NCI-H774 (cell line): ENCODE results near the gene COIL.
"Not testable (repeated sequence)": the region's sequence is repeated elsewhere in the genome, so short reads cannot be mapped to it uniquely, and the experiment has no call there.

Source experiments
- DNase-seq: peaks from one replicate; lab custom pipeline; 2025; lab: John Stamatoyannopoulos, UW

Gene COIL, protein sequence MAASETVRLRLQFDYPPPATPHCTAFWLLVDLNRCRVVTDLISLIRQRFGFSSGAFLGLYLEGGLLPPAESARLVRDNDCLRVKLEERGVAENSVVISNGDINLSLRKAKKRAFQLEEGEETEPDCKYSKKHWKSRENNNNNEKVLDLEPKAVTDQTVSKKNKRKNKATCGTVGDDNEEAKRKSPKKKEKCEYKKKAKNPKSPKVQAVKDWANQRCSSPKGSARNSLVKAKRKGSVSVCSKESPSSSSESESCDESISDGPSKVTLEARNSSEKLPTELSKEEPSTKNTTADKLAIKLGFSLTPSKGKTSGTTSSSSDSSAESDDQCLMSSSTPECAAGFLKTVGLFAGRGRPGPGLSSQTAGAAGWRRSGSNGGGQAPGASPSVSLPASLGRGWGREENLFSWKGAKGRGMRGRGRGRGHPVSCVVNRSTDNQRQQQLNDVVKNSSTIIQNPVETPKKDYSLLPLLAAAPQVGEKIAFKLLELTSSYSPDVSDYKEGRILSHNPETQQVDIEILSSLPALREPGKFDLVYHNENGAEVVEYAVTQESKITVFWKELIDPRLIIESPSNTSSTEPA

DNA sequence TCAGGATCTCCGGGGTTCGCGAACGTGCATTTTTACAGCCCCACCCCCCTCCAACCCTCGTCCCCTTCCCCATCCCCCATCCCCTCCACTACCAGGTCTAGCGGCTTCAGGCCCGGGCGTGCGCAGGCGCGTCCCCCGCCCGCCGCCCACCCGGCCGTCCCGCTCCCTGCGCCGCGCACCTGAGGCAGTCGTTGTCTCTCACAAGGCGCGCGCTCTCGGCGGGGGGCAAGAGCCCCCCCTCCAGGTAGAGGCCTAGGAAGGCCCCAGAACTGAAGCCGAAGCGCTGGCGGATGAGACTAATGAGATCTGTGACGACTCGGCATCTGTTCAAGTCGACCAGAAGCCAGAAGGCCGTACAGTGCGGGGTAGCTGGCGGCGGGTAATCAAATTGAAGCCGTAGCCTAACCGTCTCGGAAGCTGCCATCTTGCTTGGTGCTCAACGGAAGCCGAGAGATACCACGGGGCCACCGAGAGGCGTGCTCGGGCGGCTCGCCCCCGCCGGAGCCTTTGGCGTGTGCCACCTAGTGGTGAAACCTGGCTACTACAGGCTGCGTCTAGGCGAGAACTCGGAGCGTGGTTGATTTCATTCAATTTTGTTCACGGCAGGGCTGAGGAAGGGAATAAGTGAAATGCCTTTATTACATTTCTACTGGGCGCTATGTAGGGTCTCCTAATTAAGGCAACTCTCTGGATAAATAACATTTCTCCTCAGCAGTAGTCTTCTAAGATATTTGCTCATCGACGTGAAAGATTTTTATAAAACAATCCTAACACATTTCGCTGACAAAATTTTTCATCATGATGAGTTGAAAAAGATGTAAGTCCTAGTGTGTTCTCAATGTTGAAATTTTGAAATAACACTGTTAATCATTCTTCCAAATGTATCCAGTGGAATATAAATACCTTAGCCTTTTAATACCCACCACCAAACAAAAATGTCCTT is at the start of gene COIL:
Gene COIL, minus strand, starts transcription at position 455 of the 943 bp plus-strand sequence. Its CDS starts 31 bp downstream, at position 424.
- DNase-seq = peak; percentile 95

DNA sequence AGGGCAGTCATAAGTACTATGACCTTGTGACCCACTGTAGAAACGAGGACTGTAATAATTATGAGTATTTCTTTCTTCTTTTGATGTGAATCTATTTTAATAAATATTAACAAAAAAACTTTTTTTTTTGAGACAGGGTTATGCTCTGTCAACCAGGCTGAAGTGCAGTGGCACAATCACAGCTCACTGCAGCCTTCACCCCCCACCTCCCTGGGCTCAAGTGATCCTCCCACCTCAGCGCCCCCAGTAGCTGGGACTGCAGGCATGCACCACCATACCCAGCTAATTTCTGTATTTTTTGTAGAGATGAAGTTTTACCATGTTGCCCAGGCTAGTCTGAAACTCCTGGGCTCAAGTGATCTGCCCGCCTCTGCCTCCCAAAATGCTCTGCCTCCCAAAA is 49.6 kb upstream of the COIL start:
- no peak for DNase-seq

DNA sequence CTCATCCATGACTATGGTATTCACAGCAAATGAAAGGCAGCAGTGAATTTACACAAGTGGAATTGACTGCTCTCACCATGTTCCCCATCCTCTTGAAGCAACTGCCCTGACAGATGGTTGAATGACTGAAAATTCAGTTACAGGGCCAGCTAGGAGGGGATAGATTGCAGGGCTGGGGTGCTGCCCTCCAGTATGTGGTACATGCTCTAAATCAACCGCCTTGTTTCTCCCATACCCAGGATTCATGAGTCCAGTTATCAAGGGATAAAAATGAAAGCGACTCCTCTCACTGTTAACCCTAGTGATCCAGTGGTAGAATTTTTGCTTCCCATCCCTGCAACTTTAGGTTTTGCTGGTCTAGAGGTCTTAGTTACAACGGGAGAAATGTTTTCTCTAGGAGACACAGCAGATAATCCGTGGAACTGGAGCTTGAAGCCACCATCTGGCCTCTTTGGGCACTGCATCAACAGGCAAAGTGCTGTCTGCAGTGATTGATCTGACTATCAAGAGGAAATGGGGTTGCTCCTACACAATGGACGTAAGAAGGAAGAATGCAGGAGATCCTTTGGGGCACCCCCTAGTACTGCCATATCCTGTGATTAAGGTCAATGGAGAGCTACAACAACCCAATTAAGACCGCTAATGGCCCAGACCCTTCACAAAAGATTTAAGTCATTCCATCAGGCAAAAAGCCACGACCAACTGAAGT is 49.0 kb upstream of the COIL start:
- DNase-seq = peak; percentile 60

DNA sequence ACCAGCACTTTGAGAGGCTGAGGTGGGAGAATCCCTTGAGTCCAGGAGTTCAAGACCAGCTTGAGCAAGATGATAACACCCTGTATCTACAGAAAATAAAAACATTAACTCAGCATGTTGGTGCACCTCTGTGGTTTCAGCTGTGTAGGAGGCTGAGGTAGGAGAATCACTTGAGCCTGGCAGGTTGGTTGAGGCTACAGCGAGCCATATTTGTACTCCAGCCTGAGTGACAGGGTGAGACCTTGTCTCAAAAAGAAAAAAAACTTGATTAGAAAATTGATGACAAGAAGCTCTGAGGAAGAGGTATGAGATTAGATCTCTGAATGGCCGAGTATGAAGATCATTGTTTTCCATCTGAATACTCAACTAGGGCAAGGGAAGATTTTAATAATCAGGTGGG is 48.1 kb upstream of the COIL start:
- DNase-seq = no peak

DNA sequence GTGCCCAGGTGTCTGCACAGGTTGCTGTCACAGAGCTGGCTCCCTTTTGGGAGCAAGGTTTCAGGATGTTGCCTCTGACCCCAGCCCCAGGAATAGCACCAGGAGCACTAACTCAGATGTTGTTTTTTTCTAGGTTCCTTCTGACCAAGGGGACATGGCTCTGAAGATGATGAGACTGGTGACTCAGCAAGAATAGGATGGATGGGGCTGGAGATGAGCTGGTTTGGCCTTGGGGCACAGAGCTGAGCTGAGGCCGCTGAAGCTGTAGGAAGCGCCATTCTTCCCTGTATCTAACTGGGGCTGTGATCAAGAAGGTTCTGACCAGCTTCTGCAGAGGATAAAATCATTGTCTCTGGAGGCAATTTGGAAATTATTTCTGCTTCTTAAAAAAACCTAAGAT is 45.2 kb upstream of the COIL start:
- no peak for DNase-seq

DNA sequence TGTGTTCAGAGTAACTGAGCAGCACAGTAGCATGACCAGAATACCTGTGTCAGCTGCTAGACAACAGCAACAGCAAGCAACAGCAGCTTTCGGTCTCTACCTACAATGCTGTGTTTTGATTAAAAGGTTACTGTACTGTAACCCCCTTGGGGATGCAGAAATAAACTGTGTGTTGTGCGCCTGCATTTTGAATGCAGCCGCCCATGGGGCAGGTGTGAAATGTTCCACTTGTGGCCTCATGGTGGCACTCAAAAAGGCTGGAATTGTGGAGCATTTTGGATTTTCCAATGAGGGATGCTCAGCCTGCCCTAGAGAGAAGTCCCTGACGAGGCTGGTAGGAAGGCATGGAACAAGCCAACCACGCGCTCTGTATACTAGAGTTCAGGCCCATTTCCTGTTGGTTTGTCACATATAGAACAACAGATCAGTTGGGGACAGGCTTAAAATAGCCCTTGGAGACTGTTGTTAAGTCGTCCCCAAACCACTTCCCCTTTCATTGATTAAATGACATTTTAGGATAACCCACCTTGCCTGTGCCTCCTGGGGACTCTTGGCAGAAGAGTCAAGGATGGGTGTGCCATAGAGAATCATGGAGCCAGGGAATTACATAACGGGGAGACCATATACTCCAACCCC is 44.2 kb upstream of the COIL start:
- no peak for DNase-seq

DNA sequence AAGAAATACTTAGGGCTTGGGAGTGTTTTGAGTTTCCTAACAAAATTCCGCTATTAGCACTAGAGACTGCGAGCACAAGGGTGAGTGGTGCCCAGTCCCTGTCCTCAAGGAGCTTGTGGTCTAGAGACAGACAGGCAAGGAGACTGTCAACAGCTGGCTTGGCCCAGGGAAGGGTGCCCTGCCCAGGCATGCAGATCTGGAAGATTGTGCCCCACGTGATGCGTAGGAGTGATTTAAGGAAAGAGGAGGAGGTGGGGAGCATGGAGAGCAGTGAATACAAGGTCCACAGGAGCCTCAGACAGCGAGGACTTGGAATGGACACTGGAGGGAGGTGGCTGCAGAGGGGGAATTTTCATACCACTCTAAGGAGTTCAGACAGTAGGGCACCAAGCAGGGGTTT is 42.1 kb upstream of the COIL start:
- no peak for DNase-seq

DNA sequence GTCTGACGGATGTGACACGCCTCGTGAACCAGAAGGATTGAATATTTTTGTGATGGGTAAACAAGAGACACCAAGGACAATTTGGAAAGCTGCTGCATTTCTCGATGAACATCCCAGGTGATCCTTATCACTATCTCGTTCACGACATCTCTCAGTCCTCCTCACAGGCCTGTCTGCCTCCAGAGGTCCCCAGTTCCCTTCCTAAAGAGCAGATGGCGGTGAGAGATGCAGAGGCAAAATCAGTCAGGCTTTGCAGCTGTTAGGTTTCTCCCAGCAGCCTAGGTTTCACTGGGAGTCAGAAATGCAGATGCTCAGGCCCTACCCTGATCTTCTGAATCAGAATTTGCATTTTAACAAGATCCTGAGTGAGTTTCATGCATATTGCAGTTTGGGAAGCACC is 40.7 kb upstream of the COIL start:
- no peak for DNase-seq

DNA sequence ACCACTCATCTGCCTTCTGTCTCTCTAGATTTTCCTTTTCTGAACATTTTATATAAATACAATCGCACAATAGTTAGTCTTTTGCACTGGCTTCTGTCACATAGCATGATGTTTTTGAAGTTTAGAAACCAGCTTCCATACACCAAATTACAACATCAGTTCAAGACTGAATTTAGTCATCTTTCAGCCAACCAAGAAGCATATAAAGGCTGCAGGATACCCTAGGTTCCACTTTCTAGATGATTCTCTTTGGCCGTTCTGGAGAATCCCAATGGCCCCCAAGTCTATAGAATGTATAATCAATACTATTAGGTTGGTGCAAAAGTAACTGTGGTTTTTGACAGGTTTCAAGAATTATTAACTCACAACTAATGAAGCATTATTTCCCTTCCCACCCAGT is 36.5 kb upstream of the COIL start:
- DNase-seq = no peak

DNA sequence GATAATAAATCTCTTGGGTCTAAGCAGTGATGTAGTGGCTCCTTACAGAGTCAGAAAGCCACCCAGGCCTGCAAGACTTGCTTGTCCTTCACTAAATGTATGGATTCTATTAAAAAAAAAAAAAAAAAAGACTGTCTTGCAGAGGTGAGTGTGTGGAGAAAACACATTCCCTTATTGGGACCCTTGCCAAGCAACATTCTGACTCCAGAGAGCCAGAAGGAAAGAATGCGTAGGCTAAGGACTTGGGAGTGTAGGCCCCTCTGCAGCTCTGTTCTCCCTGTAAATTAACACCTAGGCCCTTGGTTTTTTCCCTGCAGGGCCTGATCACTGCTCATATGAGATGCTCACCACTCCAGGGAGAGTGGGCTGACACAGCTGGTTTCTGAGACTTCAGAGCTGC is 34.9 kb upstream of the COIL start:
- no peak for DNase-seq

DNA sequence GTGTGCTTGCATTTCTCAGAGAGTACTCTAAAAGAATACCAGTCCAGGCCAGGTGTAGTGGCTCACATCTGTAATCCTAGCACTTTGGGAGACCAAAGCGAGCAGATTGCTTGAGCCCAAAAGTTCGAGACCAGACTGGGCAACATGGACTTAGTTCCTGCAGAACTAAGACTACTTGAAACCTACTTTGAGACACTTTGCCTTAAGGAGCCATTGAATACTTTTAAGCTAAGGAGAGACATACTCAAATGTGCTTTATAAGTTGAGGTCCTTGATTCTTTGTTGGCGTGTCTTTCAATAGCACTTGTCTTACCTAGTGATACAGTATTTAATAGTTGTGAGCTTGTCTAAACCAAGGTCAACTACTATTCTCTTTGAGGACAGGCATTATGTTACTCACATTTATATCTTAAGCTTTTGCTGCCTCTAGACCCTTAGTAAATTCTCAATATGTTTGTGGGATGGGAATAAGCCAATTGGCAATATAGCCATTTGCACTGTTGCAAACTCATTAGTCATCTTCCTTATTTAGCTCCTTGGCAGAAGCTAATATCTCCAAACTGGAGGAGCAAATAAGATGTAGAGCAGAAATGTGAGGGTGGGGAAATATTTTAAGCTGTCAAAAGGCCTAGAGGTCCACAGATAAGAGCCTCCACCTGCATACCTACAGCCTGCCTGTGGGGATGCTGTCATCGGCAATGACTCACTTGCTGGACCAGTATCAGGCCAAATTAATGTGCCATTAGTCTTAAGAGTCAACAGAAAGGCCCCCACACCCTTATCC is 33.4 kb upstream of the COIL start:
- DNase-seq = no peak

DNA sequence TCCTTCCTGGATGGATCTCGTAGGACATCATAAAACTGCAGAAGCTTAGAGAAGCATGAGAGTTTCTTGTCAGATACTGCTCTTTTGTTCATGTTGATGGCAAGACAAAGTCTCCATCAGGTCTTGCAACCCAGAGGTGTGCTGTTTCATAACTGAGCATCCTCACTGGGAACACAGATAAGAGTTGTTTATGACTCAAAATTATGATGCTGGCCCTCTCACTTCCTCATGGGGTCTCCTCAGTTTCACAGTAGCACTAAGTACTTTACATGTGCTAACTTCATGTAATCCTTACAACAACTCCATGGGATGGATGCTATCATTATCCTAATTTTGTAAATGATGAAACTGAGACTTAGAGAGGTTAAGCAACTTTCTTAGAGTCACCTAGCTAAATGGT is 31.5 kb upstream of the COIL start:
- no peak for DNase-seq

DNA sequence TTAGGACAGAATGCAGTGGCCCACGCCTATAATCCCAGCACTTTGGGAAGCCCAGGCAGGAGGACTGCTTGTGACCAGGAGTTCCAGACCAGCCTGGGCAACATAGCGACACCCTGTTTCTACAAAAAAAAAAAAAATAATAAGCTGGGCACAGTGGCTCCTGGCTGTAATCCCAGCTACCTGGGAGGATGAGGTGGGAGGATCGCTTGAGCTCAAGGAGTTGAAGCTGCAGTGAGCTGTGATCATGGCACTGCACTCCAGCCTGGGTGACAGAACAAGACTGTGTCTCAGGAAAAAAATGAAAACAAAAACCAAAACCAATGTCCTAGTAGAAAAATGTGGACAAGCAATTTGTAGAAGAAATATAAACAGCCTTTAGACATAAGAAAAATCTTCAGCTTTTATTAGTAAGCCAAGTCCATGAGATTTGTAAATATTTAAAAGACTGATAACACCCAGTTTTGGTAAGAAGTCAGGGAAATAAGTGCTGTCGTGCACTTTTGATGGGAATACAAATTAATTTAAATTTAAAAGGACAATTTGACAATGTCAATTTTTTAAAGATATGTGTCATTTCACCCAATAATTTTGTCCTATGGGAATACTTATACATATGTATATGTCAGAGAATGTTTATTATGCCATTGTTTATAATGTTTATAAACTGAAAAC is 28.2 kb upstream of the COIL start:
- DNase-seq = no peak

DNA sequence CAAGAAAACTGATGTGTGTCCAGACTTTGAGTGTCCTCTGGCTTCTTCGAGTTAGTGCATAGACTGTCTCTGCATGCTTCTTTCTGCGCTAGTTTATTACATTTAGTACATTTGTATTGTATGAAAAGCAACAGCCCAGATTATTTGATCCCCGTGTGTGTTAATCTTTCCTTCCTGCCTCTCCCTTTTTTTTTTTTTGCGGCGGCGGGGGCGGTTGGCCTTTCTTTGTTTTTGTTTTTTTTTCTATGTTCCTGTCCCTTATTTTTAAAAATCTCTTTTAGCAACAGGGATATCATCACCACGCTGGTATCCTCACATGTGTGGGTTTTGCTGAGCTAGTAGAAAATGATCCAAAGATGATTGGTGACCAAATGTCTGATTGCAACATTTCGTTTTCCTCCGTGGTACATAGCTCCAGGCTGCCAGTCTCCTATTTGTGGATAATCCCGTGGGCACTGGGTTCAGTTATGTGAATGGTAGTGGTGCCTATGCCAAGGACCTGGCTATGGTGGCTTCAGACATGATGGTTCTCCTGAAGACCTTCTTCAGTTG is 26.5 kb upstream of the COIL start:
- no peak for DNase-seq

DNA sequence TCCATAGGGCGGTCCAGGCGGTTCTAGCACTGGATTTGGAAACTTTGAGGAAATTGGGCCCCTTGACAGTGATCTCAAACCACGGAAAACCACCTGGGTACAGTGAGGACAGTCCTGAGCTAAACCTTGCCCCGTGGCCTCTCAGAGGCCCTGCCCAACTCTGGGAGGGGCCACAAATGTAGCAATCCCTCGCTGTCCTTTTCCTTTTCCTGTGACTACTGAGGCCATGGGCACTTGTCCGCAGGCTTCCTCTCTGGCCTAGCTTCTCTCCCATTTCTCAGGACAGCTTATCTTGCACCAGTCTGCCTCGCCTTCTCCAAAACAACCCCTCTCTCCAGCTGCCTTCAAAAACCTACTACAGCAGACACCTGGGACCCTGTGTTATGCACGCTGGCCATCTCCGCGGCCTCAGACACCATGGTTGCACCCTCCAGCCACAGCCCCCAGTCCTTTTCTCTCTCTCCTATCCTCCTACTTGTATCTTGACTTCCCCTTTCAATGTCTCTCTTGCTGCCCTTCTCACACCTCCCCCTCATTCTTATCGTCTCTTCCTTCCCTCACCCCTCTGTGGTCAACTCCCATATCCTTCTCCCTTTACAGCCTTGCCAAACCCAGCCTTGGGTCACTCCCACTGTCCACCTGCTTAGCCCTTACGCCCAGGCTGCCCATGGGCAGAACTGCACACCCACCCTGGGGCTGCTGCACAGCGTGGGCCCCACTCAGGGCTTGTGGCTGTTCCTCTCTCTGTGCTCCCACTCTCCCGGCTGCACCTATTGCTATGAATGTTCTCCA is 24.7 kb upstream of the COIL start:
- no peak for DNase-seq

DNA sequence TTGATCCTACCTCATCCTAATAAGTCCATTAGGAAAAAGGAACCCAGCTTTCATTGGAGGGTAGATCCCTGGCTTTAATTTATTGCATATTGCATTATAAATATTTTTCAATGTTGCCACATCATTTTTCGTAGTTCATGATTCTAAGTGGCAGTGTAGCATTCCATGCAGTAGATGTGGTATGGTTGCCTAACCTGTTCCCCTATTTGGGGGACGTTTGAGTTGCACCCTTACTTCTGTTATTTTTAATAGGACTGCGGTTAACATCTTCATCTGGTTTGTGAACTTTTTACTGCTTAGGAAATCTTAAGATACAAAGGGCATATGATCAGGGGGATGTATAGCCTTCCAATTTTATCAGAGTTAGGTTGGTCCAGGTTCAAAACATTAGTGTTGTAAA is 22.5 kb upstream of the COIL start:
- DNase-seq = no peak

DNA sequence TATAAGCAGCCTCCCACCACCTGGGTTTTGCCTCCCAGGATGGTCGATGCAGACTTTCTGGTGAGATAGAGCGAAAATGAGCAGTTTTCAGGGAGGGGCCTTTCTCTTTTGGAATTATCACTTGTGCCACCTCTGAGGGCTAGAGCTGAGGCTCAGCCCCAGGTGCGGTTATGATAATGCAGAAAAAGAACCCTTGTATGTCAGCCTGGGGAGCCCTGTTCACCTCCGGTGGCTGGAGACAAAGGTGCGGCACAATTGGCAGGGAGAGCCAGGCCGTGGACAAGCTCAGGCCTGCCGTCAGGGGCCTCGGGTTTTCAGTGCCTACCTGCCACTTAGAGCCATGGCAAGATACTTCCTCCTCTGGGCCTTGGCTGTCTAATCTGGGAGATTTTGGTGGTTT is 21.5 kb upstream of the COIL start:
- DNase-seq = no peak

DNA sequence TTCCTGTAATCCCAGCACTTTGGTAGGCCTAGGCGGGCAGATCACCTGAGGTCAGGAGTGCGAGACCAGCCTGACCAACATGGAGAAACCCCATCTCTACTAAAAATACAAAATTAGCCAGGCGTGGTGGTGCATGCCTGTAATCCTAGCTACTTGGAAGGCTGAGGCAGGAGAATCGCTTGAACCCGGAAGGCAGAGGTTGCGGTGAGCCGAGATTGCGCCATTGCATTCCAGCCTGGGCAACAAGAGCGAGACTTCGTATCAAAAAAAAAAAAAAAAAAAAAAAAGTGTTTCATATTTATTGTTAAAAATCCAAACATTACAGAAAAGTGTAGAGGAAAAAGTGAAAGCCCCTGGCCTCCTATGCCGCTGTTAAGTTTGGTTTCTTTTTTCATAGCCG is 19.7 kb upstream of the COIL start:
- not testable (repeated sequence) for DNase-seq

DNA sequence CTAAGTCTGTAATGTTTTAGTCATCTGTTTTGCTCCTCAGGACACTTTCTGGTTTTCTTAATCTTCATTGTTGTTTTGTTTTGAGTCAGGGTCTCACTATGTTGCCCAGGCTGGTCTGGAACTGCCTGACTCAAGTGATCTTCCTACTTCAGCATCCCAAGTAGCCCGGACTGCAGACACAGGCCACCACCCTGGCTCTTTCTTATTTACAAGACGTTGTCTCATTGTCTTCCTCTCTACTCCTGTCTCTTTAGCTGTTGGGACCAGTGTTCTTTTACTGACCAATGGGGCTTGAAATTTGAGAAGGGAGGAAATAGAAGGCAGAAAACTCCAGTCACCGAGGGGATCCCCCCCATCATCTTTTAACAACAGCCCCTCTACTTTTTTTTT is 18.2 kb upstream of the COIL start:
- no peak for DNase-seq
